Stimulated activated CD4-positive, alpha-beta T cell treated with anti-CD3 and anti-CD28 coated beads, TNF-alpha, amount 100 ng/mL, for 24 hours (primary cell): ENCODE data around the gene CD2BP2.

Experiments used
- DNase-seq, 3 experiments: peaks; one replicate each; pipeline ENCODE4 v3.0.0-alpha.2; 2020; ENCODE audit warnings: low read depth in 3 of 3

CD2BP2 gene

DNA sequence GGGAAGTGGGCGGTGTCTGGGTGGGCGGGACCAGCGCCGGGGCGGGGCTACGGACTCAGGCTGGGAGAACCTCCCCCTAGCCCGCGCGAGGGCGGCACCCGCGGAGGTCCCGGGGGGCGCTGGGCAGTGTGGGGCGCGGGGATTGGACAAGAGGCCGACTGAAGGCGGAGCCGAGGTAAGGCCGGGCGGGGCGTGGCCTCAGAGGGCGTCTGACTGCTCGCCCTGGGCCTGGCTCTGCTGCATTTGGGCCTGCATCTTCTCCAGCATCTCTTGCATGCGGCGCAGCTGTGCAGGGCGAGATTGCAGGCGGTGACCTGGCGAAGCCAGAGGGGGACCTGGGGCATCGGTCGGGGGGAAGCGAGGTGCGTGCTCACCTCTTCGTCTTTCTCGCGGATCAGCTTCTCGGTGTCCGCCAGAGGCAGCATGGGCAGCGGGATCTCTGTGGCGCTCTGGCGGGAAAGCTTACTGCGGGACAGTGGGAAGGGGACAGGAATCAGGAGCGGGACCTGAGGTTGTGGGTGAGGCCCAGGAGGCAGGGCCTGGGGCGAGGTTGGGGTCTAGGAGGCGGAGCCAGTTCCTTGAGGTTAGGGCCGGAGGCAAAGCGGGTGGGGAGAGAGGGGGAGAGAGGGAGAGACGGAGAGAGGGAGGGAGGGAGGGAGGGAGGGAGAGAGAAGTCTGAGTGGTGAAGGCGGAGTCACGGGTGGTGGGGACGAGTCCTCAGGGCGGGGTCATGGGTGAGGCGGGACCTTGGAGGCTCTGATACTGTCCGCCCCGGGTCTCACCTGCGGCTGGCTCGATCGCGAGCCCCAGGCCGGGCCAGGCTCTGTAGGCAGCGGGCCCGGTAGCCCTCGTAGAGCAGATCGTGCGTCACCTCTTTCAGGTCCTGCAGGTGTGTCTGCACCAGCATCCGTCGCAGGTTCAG lies 23.4 kb upstream of the CD2BP2 start:
- DNase-seq, result peak; percentile 97 to 99 (median 99)

- peak; percentile 62 to 85 (median 71) for DNase-seq
These were observed 22.7 kb upstream of the CD2BP2 start for GRCh38 chr16:30377812-30378235.

DNA sequence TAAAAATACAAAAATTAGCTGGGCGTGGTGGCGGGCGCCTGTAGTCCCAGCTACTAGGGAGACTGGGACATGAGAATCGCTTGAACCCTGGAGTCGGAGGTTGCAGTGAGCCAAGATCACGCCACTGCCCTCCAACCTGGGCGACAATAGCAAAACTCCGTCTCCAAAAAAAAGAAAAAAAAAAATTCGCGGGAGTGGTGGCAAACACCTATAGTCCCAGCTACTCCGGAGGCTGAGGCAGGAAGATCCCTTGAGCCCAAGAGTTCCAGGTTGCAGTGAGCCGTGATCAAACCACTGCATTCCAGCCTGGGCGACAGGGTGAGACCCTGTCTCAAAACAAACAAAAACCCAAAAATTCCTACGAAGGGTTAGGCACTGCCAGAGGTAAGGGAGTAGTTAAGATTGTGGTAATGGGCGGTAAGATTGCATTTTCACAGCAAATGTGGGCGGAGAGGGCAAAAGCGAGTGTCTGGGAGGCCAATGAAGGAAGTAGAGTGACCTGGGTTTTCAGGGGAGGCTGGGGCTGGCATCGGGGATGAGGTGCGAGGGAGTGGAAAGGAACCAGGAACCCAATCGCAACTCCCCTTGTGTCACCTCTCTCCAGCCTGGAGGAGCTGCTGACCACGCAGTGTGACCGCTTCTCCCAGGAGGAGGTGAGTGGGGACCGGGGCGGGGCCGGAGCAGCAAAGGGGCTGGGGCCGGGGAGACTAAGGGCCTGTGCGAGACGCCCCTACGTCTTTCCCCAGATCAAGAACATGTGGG lies 22.1 kb upstream of the CD2BP2 start:
- no peak for DNase-seq

GRCh38 chr16:30376461-30376902 lies 21.4 kb upstream of the CD2BP2 start:
- DNase-seq, result no peak

DNA sequence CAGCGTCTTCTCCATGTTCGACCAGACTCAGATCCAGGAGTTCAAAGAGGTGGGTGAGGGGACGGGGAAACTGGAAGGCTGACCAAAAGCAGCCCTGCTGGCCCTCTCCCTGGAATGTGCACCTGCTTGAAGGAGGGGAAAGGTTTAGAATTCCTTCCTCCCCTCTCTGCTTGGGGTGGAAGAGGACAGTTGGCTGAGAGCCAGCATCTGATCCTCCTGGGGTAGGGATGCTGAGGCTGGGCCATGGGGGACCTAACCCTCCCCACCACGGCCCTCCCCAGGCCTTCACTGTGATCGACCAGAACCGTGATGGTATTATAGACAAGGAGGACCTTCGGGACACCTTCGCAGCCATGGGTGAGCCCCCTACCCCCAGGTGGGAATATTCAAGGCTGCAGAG lies 20.8 kb upstream of the CD2BP2 start:
- DNase-seq, result no peak

GRCh38 chr16:30374538-30374937 lies 19.4 kb upstream of the CD2BP2 start, which contains the start of gene MYL11:
TSS of gene MYL11 (plus strand) at chr16:30374802. CDS start at chr16:30374858, 56 bp downstream.
- DNase-seq, result no peak

GRCh38 chr16:30372725-30373124 lies 17.6 kb upstream of the CD2BP2 start:
- no peak for DNase-seq

- DNase-seq, result no peak
These were observed 17.1 kb upstream of the CD2BP2 start for GRCh38 chr16:30372038-30372712.

GRCh38 chr16:30371248-30371816 lies 16.2 kb upstream of the CD2BP2 start:
- DNase-seq, result no peak

DNA sequence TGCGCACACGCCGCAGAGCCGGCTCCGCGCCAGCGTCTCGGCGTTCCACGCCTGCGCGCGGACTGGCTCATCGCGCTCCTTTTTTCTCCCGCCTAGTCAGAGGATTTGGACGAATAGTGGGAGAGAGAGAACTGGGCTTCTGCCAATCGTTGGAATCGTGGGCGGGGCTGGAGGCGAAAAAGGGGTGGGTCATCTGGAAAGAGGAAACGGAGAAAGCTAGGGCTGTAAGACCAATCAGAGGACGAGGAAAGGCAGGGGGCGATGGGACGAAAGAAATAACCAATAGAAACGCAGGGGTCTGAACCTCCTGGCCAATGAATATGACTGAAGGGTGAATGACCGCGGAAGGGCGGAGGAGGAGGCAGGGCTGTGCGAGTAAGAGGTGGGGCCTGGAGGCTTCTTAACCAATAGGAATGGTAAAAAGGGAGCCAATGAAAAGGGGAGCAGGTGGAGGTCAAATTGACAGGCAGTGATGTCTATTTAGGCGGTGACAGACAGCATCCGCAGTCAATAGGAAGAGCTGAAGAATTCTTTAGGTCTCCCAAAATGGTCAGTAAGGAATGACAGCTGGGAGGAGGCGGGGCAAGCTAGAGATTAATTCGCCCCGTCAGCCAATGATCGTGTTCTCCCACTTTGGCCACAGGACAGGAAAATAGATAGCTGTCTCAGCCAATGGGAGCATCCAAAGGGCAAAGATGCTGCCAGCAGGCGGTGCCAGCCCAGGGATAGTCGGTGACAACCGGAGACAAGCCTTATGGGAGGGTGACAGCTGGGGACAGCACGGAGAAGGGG lies 15.5 kb upstream of the CD2BP2 start, which contains the start of gene TBC1D10B:
Gene TBC1D10B, minus strand, starts transcription at position 39 of the 792 bp plus-strand sequence. CDS start 311 bp downstream, outside the sequence.
- peak; percentile 97 to 99 (median 99) for DNase-seq

GRCh38 chr16:30369938-30370455 lies 14.9 kb upstream of the CD2BP2 start:
- no peak for DNase-seq

GRCh38 chr16:30369091-30369937 lies 14.2 kb upstream of the CD2BP2 start:
- DNase-seq, result no peak

GRCh38 chr16:30368792-30369090 lies 13.6 kb upstream of the CD2BP2 start:
- DNase-seq, result no peak

DNA sequence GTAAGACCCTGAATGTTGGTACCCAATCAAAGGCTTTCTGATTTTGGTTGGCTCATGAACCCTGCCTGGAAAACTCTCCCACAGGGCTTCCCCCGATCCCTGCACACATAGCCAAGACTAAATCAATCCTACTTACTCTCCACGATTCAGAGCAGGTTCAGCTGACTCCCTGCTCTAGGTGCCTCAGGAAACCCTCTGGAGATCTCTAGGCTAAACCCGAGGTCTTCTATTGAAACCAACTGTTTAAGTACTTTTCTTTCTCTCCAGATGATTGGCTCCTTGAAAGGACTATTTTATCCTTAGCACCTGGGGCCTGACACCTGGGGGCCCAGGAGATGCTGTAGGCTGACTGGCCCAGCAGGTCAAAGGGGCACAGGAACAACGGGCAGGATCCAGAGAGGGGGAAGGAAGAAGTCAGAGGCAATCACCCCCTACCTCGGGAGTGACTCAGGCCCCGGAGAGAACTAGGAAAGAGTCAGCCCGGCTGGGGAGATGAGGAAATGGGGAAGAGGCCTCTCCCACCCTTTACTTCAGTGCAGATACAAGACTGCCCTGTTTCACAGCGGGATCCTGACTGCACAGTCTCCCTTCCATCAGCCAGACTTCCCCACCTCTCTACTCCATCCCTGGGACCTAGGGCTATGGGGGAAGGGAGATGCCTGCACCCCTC lies 13.1 kb upstream of the CD2BP2 start:
- no peak for DNase-seq

DNA sequence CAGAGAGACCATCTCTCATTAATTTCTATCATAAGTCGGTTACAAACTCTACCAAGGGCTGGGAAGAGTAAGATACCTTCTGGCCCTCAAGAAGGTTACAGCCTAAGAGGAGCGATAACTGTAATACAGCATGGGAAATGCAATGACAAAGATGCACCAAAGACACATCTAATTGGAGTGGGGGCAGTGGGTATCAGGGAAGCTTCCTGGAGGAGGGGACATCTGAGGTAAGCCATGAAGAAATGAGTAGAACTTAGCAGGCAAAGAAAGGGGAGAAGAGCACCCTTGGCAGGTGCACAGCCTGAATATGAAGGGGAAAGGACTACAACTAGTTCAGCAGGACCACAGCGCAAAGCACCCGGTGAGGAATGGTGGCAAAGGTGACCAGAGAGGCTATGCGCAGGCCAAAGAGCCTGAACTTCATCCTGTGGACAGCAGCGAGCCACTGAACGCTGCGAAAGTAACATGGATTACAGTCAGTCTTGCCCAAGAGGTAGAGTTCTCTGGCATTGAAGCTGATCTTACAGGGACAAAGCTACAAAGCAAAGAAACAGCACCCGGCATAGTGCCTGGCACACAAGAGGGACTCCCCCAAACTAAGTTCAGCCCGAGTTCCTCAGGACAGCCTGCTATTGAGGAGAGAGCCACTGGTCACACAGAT lies 12.4 kb upstream of the CD2BP2 start:
- DNase-seq, result no peak

- DNase-seq, result no peak
These were observed 11.4 kb upstream of the CD2BP2 start for GRCh38 chr16:30366511-30366910.

DNA sequence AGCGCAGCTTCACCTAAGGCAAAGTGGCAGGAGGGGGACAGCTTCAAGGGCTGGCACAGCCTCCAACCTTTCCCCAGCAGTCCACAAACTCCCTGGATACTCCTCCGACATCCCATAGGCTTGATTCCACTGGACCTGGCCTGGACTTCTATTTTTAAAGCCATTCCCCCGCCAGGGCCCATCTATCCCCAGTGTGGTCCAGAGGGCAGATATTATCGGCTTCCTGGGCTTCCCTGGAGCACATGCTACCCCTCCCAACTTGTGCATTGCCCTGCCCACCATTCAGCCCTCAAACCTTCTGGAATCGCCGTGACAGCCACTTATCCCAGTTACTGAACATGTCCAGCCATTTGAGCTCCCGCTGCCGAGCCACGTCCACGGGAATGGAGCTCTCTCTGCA lies 10.1 kb upstream of the CD2BP2 start:
- DNase-seq, result no peak

DNA sequence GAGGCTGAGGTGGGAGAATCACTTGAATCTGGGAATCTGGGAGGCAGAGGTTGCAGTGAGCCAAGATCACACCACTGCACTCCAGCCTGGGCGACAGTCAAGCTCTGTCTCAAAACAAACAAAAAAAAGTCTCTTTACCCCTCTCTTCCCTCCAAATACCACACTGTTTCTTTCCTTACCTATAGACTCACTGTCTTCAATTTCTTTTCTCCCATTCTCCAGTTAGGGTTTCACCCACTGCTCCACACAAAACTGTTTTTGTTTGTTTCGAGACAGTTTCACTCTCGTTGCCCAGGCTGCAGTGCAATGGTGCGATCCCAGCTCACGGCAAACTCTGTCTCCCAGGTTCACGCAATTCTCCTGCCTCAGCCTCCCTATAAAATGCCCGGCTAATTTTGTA lies 6.1 kb upstream of the CD2BP2 start:
- DNase-seq, result no peak

DNA sequence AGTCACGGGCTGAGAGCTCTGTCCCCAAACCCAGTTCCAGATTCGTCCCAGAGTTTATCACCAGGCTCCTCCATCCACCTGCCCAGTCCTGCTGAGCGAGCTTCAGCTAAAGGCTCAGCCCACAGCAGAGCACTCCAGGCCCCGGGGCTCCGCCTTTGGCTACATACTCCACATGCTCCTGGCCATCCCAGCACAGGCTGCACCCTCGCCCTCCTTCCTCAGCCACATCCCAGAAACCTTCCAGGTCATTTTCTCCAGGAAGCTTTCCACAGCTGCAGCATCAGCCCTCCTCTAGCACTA lies 4.7 kb upstream of the CD2BP2 start:
- DNase-seq, result no peak
